Uterus (tissue), 4 donors: Measurements from ENCODE around the gene COL13A1. TPM values are rescaled to one million over a fixed set of nuclear protein-coding genes. Genes with fewer than 3 reads are reported as not detected.

Source experiments
- DNase-seq, 2 donors: peaks; one replicate each; pipeline ENCODE4 v3.0.0-alpha.2; 2019 to 2020
- H3K27ac ChIP-seq, 2 donors: fragments of 200-600 bp; sonication (generic); 1 replicate in 1 of 2; 2 replicates in 1 of 2; pipeline ENCODE4 v1.5.1; 2016 to 2018
- H3K27me3 ChIP-seq, 2 donors: fragments of 200-600 bp; sonication (generic); one replicate each; pipeline ENCODE4 v1.5.1; 2018 to 2019; ENCODE audit warnings: control low read depth in 1 of 2
- H3K36me3 ChIP-seq, 2 donors: fragments of 200-600 bp; sonication (generic); one replicate each; pipeline ENCODE4 v1.5.1; 2019; ENCODE audit warnings: control low read depth in 1 of 2
- H3K4me1 ChIP-seq, 2 donors: fragments of 200-600 bp; sonication (generic); one replicate each; pipeline ENCODE4 v1.5.1; 2018 to 2019; ENCODE audit warnings: control low read depth in 1 of 2
- H3K4me3 ChIP-seq, 2 donors: fragments of 200-600 bp; sonication (generic); 1 replicate in 1 of 2; 2 replicates in 1 of 2; pipeline ENCODE4 v1.5.1; 2018 to 2019; ENCODE audit warnings: mild to moderate bottlenecking in 1 of 2
- H3K9me3 ChIP-seq, 2 donors: fragments of 200-600 bp; sonication (generic); one replicate each; pipeline ENCODE4 v1.5.1; 2019; ENCODE audit warnings: control low read depth in 1 of 2
- POLR2A ChIP-seq, 2 donors: fragments of 450-650 bp; IDR thresholded peaks; one replicate each; pipeline ENCODE4 v1.6.1; 2016; ENCODE audit warnings: antibody characterized with exemption in 2 of 2, mild to moderate bottlenecking in 1 of 2, moderate library complexity in 1 of 2
- intact Hi-C: fragments of 100-400 bp; cut with DNase I; formaldehyde crosslinking; loops from one replicate; pipeline ENCODE4 v1.15.1; 2023; ENCODE audit warnings: low total_unique reads
- total RNA-seq, 4 donors: library from RNA; depleted of rRNA in 3 of 4; stranded (reverse); fragments of >200 nt in 3 of 4; gene quantifications; one replicate each; pipeline versions ENCODE4 v1.1.0 to v1.2.4, GENCODE V29; 2014 to 2023
- TF ChIP-seq, protein P1 (sequence below), 4 experiments: fragments of 200-600 bp in 2 of 4; fragments of 450-650 bp in 2 of 4; sonication (generic) in 2 of 4; IDR thresholded peaks; one replicate each; pipeline ENCODE4 v1.5.1; 2016 to 2019; ENCODE audit warnings: antibody characterized with exemption in 4 of 4, mild to moderate bottlenecking in 2 of 4, moderate library complexity in 1 of 4
- donor health status: DM: yes; HTN: yes; CAD: no.

The COL13A1 gene
- 10 to 100 TPM in 1 of 4 donors, 1 to 10 TPM in 2, not detected in 1; 2.1 to 13.9 (median 3.6) TPM for total RNA-seq

DNA sequence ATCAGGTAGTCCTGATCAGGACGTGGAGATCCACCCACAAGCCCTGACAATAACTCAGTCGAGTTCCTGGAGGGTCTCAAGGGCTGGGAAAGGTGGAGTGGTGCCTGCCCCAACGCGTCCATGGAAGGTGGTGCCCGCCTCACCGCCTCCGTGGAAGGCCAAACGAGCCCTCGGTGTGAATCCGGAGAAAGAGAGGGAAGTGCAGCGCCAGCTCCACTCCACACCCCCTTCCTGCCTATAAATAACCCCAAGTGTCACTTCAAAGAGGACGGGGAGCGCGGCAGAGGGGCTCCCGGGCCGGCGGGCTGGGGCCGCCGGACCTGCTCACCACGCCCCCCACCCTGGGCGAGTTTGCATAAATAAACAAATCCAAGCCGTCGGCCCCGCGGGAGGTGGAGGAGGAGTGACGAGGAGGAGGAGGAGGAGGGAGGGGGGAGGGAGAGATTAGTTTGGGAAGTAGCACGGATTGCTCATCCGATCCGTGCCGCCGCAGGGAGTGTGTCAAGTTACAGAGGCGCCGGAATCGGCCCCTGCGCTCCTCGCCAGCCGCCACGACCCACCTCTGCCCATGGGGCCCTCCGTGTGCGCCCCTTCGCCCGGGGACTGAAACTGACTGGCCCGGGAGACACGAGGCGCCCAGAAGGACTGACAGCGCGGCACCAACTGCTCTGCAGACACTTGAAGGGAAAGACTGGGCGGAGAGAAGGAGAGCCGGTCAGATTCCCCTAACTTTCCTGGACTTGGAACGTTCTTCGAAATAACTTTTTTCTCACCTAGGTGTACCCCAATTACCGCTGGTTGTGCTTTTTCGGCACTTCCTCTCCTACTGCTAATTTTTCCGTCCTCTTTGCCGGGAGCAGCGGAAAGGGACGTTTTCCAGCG, at the start of gene COL13A1:
COL13A1 (plus strand) TSS at position 473 of the 882 bp plus-strand sequence. CDS start 518 bp downstream, outside the sequence.
- intact Hi-C loops, result no loop called here
- H3K27ac ChIP-seq, result no peak within 1 kb of the TSS
- peak; percentile 25 to 29 for DNase-seq
- H3K4me3 ChIP-seq, result peak within 1 kb of the TSS; percentile 21 to 48
- no peaks in the 10 kb centered on the region for H3K9me3 ChIP-seq
- TF ChIP-seq, protein P1, sequence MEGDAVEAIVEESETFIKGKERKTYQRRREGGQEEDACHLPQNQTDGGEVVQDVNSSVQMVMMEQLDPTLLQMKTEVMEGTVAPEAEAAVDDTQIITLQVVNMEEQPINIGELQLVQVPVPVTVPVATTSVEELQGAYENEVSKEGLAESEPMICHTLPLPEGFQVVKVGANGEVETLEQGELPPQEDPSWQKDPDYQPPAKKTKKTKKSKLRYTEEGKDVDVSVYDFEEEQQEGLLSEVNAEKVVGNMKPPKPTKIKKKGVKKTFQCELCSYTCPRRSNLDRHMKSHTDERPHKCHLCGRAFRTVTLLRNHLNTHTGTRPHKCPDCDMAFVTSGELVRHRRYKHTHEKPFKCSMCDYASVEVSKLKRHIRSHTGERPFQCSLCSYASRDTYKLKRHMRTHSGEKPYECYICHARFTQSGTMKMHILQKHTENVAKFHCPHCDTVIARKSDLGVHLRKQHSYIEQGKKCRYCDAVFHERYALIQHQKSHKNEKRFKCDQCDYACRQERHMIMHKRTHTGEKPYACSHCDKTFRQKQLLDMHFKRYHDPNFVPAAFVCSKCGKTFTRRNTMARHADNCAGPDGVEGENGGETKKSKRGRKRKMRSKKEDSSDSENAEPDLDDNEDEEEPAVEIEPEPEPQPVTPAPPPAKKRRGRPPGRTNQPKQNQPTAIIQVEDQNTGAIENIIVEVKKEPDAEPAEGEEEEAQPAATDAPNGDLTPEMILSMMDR (IDR thresholded peaks at IDR 0.05), result no peak
- TF ChIP-seq POLR2A (IDR thresholded peaks at IDR 0.05), result no peak
- no peaks in the 10 kb centered on the region for H3K36me3 ChIP-seq
- no peaks in the 10 kb centered on the region for H3K27me3 ChIP-seq
- H3K4me1 ChIP-seq, result peaks cover 0 to 12% of the 10 kb centered on the region in 2 donors

DNA sequence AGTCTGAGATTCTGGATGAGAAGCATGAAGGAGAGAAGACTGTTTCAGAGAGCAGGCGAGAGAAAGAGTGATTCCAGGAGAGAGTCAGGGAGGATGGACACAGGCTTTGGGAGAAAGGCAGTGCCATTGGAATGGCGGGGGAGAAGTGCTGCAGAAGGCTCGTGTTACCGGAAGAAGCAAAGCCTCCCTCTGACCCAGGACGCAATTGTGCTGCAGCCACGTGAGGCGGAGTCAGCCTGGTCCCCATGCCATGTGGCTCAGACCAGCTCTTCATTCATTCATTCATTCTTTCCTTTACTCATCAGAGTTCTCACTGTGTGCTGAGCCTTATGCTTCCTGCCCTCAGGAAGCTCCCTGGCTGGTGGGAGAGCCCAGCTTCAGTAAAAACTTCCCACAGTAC, 49.2 kb upstream of the COL13A1 start:
- intact Hi-C loops, result no loop called here
- Histone ChIP-seq H3K4me3 (no peak overlapping the region), H3K27ac (no peak overlapping the region), H3K9me3 (no peaks in the 10 kb centered on the region), H3K4me1 (no peaks in the 10 kb centered on the region), H3K36me3 (no peaks in the 10 kb centered on the region), H3K27me3 (no peaks in the 10 kb centered on the region)
- TF ChIP-seq, protein P1 (IDR thresholded peaks at IDR 0.05), result no peak
- no peak for TF ChIP-seq POLR2A (IDR thresholded peaks at IDR 0.05)
- DNase-seq, result no peak

DNA sequence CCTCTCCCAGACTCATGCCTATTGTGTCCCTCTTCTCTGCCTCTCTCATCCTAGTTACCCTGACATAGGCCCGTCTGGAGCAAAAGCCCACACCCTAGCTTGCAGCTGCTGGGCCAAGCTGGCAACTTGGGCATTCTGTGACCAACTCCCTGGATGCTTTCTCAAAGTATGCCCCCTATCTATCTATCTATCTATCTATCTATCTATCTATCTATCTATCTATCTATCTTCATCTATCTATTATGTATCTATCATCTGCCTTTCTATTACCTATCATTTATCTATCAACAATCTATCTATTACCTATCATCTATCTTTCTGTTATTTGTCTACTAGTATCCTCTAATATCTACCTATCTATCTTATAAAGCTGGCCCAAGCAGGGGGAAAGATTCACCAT, 45.4 kb upstream of the COL13A1 start:
- intact Hi-C loops, result no loop called here
- TF ChIP-seq, protein P1 (IDR thresholded peaks at IDR 0.05), result no peak
- TF ChIP-seq POLR2A (IDR thresholded peaks at IDR 0.05), result no peak
- Histone ChIP-seq H3K27ac (no peak overlapping the region), H3K27me3 (no peaks in the 10 kb centered on the region), H3K4me3 (no peak overlapping the region), H3K9me3 (no peaks in the 10 kb centered on the region), H3K4me1 (no peaks in the 10 kb centered on the region), H3K36me3 (no peaks in the 10 kb centered on the region)
- DNase-seq, result no peak

DNA sequence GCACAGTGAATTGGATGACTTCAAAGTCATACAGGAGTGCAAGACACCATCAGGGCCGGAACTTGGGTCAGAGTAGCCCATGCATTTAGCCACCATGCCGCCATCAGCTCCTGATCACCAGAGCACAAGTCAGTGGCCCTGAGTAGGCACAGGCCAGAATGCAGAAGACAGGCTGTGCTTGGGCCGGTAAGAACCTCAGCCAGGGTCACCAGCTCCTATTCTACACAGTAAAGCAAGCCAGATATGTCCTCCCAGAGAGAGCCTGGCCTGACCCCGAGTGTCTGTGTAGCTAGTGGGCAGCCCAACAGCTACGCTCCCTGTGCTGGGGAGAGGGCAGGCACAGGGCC, 44.5 kb upstream of the COL13A1 start:
- Histone ChIP-seq H3K27ac (no peak overlapping the region), H3K9me3 (no peaks in the 10 kb centered on the region), H3K27me3 (no peaks in the 10 kb centered on the region), H3K4me1 (no peaks in the 10 kb centered on the region), H3K36me3 (no peaks in the 10 kb centered on the region), H3K4me3 (no peak overlapping the region)
- TF ChIP-seq POLR2A (IDR thresholded peaks at IDR 0.05), result no peak
- TF ChIP-seq, protein P1 (IDR thresholded peaks at IDR 0.05), result no peak
- DNase-seq, result no peak
- intact Hi-C loops, result no loop called here

DNA sequence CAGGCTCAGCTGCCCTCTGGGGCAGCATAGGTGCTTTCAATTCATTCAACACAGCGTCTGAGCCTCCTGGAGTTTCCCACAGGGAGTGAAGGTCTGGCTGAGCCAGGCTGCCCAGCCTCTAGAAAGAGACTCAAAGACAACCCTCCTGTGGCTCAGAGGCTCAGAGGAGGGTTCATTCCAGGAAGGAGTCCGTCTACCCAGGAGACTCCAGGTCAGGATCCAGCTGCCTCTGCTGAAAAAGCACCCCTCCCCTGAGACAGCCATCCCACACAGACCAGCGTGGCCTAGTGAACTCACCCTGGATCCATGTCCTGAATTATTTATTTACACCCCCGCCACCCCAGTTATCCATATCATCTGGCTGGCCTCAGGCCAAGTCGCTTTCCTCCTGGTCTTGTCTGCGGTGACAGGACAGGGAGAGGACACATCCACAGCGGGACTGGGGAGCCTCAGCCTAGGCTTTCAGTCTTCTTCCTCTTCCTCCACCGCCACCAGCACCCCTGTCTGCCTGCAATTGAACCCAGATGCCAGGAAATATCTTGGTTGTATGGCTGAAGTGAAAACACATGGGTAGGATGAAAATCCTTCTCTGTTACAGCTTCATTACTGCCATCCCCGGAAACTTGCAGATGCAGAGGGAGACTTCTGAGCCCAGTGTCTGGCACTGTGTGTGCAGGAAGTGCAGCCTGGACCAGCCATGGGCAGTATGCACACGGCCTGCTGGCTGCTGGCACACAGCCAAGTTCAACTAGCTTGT, 44.0 kb upstream of the COL13A1 start:
- Histone ChIP-seq H3K4me1 (no peaks in the 10 kb centered on the region), H3K9me3 (no peaks in the 10 kb centered on the region), H3K36me3 (no peaks in the 10 kb centered on the region), H3K27me3 (no peaks in the 10 kb centered on the region), H3K4me3 (no peak overlapping the region), H3K27ac (no peak overlapping the region)
- intact Hi-C loops, result no loop called here
- TF ChIP-seq, protein P1 (IDR thresholded peaks at IDR 0.05), result no peak
- TF ChIP-seq POLR2A (IDR thresholded peaks at IDR 0.05), result no peak
- DNase-seq, result peak in 1 of 2 donors; percentile 21
